ENCODE data around the gene PTPRT.

- TF ChIP-seq CTCF (conservative IDR thresholded peaks at IDR 0.05; ENCODE audit: low read depth, low read length) (no peak), EZH2 (IDR thresholded peaks at IDR 0.05; ENCODE audit: borderline replicate concordance, low read depth, low read length, poor library complexity, severe bottlenecking) (no peak)
Observed at GRCh38 chr20:42190084-42190483, 999.6 kb downstream of the PTPRT start.
